NCI-H1436 (cell line): ENCODE data around the gene C1QTNF12.

ENCODE experiments used
- DNase-seq: peaks from one replicate; lab custom pipeline; 2025; lab: John Stamatoyannopoulos, UW

Gene C1QTNF12

DNA sequence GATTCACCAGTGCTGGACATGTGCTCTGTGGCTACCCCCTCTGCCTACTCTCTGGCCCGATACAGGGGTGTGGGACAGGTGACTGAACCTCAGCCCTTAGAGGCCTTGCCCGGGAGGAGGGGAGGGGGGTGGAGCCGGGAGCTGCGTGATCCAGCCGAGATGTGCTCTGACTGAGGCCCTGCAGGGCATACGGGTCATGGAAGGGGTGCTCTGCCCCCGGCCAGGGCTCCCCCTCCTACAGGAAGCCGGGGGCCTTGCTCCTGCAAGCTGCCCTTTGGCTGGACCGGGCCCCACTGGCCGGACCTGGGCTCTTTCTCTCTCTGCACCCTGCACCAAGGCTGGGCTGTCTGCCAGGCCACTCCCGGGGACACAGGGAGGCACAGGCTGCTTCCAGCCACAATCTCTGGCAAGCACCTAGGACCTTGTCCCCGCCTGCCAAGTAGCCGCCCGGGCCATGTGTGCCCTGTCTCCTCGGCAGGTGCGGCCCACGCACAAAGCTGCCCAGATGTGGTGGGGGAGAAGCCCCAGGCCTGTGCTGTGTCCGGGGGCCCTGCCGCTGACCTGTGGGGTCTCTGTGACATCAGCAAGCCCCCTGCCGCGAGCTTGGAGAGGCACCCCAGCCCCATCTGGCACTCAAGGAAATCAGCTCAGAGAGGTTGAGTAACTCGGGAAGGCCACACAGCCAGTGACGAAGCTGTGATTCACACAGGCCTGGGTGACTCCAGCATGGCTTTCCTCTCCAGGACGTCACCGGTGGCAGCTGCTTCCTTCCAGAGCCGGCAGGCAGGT is 35.2 kb upstream of the C1QTNF12 start:
- DNase-seq, result no peak

DNA sequence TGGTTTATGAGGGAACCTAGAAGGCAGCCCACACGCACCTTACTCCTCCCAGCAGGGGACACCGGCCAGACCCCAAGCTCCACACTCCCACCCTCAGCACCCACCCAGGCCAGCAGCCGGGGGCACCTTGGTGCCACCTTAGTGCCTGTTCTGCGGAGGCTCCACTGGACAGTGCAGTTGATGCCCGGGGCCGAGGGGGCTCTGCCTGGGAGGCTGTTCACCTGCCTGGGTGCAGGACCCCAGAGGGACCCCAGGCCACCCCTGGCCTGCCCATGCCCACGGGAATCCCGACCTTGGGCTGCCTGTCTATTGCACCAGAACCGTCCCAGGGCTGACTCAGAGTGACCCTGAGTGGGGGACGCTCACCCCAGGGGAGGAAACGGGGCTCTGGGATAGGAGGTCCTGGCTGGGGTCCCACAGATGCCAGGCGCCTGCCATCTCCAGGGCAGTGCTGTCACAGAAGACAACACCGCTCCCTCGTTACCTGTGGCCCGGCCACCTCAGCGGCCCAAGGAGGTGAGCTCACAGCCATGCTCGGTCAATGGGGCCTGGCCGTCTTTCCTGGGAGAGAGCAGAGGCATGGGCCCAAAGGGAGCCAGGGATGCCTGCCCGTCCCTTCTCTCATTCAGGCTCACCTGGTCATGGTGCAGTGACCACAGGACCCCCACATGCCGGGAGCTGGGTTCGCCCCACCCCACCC is 34.4 kb upstream of the C1QTNF12 start:
- no peak for DNase-seq

DNA sequence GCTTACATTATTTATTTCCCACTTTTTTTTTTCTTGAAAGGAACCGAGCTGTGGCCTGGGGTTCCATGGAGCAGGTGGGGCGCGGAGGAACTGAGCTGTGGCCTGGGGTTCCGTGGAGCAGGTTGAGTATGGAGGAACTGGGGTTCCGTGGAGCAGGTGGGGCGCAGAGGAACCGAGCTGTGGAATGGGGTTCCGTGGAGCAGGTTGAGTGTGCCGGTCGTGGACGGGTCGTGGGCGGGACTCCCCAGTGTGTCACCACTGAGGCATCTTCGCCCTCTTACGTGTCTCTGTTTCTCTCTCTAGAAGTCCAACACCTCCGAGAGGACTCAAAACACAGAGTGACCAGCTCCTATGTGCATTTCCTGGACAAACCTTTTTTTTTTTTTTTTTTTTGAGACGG is 32.5 kb upstream of the C1QTNF12 start:
- no peak for DNase-seq

DNA sequence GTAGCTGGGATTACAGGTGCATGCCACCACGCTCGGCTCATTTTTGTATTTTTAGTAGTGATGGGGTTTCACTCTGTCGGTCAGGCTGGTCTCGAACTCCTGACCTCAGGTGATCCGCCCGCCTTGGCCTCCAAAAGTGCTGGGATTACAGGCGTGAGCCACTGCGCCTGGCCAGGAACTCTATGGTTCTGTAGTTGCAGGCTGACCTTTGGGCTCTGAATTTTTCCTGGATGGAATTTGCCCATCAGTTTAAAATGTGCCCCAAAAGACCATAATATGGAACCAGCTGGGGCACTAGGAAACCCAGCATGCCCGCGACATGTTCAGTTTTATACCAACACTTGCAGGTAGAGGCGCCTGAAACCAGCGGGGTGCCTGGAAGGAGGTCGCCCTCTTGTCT is 32.1 kb upstream of the C1QTNF12 start:
- no peak for DNase-seq

DNA sequence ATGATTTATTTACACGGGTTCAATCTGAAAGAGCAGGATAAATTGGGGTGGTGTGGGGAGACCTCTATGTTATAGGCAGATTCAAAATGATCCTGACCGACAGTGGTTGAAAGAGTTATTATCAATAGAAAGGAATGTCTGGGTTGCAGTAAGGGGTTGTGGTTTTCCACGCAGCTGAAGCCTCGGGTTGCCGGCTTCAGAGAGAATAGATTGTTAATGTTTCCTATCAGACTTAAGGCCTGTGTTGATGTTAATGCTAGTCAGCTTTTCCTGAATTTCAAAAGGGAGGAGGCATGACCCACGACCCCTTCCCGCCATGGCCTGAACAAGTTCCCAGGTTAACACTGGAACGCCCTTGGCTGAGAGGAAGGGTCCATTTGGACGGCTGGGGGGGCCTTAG is 29.3 kb upstream of the C1QTNF12 start:
- DNase-seq, result no peak

DNA sequence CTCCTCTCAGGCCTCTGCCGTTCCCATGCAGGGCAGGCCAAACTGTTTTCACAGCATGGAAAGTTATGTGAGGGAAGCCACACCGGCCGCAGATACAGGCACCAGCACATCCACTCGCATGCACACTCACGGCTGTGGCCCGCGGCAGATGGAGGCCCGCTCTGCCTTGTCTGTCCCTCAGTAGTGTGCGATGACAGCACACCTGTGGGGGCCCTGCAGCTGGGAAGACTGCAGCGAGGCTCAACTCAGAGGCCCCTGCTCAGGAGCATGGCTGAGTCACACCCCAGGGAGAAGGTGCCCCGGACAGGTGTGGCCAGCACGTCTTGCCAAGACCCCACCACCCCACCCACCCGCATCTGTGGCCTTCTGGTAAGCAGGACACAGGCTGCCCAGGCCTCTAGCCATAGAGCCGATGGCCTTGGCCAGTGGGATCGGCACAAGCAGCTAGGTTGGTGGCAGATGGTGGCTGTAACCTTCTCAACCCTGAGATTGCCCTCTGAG is 28.5 kb upstream of the C1QTNF12 start:
- no peak for DNase-seq

DNA sequence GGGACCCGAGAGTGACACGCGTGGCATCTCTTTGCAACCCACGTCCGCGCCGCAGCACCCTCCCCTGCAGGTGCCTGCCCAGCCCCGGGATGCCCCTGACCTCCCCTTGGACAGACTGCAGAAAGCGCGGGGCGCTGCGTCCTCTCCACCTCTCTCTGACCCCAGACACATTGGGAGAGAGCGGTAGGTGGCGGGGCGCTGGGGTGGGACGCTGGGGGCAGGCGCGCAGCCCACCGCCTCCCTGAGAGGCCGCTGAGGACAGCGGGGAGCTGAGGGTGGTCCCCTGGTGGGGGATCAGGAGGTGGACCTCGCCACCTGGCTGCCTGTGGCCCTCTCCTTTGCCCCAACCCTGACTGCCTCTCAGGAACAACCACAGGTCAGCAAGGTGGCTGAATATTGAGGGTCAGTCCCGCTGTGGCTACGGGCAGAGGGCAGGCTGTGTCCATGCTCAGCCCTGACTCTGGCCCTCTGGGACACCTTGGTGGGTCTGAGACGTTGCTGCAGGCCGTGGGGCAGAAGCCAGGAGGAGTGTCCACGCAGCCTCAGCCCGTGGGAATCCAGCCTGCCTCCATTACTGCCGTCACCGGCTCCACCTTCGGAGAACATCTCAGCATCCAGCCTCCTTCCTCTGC is 27.9 kb upstream of the C1QTNF12 start:
- DNase-seq, result no peak

DNA sequence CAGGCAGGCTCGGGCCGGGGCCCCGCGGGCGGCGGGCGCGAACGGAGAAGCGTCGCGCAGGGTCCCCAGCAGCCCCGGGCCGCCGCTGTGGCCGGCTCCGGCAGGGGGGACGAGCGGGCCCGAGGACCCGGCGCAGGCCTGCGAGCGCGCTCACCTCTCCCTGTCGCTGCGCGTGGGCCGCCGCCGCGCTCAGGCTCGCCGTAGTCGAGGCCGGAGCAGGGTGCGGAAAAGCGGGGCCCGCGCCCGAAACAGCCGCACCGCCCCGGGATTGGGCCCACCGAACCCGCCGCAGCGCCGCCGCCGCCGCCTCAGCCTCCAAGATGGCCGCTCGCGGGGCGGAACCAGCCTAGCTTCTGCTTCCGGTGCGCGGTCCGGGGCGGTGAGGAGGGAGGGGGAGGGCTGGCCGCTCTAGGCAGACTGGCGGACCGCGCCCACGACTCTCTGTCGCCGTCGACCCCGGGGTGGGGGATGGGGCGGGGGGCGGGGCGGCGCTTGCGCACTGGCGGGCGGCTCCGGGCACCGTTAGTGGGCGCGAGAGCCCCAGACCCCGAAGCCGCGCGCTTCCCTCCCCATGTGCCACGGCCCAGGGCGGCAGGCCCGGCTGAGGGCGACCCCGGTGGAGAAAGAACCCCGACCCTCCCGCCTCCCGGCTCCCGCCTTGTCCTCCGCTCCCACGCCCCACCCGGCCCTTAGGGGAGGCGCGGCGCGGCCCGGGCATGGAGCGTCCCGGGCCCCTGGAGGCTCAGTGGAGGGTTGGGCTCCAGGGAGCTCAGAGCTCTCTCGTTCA is 27.2 kb upstream of the C1QTNF12 start, which contains the start of gene UBE2J2:
UBE2J2 (minus strand) TSS at position 343 of the 787 bp plus-strand sequence. CDS start 5,862 bp downstream, outside the sequence.
- peak; percentile 87 for DNase-seq

DNA sequence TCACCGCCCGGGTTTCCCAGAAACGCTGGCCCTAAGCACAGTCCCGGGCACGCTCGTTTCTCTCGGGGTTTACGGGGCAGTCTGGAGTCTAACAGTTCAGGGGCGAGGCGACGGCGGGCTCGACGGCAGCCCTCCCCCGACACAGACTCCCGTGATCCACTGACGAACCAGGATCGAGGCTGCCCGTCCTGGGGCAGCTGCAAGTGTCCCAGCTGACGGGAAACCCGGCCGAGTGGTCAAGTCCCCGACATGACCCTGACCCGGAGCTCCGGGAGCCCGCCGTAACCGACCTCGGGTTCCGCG is 26.6 kb upstream of the C1QTNF12 start:
- no peak for DNase-seq

DNA sequence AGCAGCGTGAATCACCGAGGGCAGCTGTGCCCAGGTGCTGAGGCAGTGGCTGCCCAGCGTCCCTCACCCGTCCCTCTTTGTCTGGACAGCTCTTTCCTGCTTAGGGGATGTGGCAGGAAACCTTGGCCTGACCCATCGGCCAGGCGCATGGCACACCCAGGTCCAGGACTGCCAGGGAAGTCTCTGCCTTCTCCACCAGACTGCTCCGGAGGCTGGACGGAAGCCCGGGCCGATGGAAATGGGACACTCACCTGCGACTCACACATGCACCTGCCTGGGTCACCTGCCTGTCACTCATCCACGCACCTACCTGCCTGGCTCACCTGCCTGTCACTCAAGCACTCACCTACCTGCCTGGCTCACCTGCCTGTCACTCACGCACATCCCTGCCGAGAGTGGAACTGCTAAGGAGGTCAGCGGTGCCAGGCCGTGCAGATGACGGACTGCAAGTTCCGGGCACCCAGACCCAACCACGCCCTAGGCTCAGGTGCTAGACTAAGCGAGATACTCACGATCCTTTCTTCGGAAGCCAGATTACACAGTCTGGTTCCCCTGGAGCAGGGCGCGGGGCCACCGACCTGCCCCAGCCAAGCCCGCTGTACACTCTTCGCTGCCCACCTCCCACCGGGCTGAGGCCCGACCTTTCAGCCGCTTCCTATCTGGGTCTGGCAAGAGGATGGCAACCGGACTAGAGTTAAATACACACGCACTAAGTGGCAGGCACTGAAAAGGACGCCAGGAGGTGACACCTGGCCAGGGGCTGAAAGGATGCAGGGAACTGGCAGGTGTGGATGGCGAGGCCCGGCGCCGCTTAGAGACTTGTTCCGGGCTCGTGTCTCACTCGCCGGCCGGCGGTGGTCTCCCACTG is 26.1 kb upstream of the C1QTNF12 start:
- no peak for DNase-seq

DNA sequence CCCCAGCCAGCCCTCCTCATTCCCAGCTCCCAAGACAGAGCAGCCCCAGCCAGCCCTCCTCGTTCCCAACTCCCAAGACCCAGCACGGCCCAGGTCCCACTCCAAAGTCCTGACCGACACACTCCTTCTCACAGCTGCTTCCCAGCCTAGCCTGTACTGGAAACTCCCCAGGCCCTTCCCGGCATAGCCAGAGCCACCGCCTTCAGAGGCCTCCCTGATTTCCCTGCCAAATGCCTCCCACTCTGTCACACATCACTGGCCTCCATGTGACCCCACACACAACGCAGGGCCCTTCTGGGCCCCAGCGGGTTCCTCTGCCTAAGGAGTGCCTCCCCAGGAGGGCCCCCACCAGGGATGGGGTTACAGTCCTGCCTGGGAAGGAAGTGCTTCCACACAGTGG is 24.3 kb upstream of the C1QTNF12 start:
- no peak for DNase-seq

DNA sequence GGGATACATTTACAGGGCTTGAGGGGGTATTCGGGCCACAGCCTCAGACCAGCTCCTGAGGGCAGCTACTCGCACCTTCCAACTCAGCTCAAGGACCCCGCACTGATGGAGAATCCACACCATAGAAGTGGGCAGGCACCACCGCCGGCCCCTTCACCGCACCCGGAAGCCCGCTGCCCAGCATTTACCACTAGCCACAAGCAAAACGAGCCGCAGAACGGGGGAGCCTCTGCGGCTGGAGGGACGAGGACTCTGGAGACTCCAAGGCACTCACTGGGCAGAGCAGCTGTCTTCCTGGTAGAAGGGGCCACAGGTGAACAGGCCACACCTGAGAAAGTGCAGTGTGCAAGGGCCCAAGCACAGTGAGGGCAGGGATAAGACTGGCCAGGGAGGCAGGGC is 21.8 kb upstream of the C1QTNF12 start:
- no peak for DNase-seq

DNA sequence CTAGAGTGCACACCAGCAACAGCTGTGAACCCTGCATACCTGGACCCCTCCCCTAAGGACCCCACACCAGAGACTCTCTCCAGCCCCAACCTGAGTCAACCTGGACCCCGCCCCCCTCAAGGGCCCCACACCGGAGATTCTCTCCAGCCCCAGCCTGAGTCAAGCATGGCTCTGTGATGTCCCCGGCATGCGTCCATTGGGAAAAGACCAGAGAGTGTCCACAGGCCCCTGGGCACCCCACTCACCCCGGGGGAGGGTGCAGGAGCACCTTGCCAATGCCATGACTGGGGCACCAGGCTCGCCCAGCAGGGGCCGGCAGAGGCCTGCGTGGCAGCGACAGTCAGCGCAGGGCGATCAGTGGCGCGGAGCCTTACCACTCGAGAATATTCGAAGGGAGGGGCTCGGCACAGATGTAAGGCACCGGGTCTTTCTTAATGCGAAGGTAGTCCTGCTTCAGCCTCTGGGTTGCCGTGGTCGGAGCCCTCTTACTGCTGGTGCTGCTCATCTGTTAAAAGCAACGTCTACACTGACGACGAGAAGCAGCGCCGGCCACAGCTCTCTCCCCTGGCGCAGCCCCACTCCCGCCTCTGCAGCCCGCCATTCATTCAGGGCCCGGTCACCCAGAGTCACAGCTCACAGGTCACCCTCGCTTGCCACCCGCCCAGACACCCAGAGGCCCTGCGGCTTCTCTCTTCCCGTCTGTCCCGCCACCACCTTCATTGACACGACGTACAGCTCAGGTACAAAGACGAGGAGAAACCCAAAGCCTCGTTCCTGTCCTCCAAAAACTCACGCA is 21.2 kb upstream of the C1QTNF12 start:
- no peak for DNase-seq

DNA sequence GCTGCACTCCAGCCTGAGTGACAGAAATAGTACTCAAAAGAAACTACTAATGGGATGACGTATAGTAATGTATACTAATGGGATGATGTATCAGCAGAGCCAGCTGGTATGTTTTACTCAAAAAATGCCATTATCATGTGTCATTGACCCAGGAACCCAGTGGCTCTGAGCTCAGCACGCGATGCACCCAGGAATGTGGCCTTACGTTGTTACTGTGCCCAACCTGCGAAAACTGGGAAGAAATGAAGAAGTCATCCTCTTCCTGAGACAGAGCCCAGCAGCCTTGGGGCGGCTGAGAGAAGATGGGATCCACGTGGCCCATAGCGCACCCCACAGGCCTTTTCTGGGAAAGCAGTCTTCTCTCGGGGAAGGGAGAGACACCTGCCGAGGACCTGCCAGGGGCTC is 18.3 kb upstream of the C1QTNF12 start:
- DNase-seq, result no peak

DNA sequence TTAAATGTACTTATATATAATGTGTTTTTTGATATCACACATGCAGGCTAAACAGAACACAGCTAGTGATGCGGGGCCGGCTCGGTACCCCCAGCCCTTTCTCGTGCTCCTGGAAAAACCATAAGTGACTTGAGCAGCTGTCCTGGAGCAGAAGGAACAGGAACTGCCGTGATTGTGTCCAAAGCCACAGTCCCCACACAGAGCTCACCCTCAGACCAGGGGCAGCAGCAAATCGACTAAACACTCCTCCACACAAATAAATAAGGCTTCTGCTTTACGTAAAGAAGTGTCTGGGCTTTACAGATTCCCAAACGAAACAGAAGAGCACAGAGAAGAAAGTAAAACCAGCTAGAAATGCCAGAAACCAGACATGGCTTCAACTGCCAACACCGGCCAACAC is 17.5 kb upstream of the C1QTNF12 start:
- DNase-seq, result no peak

DNA sequence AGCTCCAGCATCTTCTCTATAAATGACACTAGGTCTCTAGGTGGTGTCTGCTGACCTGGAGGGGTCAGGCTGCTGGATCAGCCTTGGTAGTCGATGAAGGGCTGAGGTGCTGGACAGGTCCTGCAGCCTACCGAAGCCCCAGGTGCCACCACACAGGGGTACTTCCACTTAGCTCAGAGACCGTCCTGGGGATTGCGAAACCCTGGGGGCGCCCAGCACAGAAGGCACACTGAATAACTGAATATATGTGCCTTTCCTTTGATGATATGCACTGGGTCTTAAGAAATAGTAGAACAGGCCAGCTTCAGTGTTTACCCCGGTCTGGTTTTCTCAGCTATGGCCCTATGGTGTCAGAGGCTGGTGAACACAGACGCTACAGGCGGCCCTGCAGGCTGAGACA is 16.2 kb upstream of the C1QTNF12 start:
- DNase-seq, result no peak

DNA sequence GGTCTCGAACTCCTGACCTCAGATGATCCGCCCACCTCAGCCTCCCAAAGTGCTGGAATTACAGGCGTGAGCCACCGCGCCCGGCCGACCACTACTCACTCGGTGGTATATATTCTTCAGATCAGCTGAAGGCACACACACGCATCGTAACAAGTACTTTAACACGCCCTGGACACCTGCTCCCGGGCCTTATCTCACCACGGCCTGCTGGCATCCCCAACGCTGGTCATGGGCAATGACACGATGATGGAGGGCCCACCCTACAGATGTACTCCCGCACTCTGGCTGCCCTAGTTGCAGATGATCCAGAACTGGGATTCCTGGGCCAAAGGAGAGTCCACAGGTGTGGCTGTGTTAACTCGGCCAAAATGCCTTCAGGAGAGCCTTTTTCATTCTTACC is 15.5 kb upstream of the C1QTNF12 start:
- no peak for DNase-seq

DNA sequence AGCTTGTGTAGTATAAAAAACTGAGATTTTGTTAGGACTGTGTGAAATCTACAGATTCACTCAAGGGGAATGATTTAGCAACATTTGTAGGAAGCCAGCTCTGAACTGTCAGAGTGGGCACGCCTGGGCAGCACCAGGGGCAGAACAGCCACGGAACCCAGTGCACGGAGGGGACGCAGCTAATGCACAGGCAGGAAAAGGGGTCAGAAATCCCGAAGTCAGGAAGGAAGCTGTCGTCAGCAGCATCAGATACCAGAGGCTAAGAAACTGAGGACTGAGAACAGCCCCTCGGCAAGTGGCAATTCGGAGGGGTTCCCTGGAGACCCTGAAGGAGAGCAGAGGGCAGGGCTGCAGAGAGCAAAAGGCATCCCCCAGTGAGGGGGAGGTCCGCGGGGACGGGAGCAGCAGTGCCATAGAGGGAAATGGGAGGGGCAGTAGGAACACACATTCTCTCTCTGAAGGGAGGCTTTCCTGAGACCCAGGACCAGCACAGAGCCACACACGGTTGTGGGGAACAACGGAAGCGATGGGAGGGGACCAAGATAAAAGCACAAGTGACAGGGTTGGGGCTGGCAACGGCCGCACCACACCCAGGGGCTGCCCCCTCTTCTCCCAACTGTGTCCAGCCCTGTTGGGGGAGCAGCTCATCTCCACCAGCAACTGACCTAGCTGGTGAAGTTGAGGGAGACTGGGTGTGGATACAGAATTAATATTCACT is 14.5 kb upstream of the C1QTNF12 start:
- no peak for DNase-seq

DNA sequence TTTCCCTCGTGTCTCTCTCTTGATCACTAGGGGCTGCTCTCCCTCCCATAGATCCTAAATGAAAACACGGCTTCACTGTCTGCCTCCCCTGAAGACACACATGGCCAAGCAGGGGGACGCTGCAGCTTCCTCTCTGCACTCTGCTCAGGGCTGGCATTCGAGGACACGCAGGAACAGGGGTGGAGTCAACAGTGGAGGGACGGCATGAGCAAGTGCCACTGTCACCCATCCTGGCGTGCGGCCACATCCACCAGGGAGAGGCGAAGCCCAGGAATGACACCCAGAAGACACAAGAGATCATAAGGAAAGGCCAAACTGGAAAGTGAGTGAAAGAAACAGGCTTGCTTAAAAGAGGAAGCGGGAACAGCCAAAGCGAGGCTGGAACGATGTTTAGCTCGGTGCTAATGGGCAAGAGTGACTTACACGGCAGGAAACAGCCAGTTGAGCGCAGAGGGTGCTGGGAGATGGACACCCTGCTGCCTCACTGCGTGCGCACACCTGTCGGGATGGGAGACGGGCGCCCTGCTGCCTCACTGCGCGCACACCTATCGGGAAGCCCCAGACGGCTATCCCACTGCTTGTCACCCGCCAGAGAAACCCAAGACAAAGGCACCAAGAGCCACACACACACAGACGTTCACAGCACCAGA is 13.6 kb upstream of the C1QTNF12 start:
- no peak for DNase-seq
